Vagina (tissue), 2 donors: Measurements from ENCODE around the gene VEZT.

Experiments
- POLR2A ChIP-seq, 2 donors: fragments of 450-650 bp; IDR thresholded peaks; one replicate each; pipeline ENCODE4 v1.6.1; 2017; ENCODE audit warnings: antibody characterized with exemption in 2 of 2, mild to moderate bottlenecking in 2 of 2, moderate library complexity in 2 of 2
- POLR2AphosphoS5 ChIP-seq, 2 donors: sonication (generic); formaldehyde crosslinking; IDR thresholded peaks; one replicate each; pipeline ENCODE4 v1.9.0; 2017; ENCODE audit warnings: antibody characterized with exemption in 2 of 2, mild to moderate bottlenecking in 2 of 2, low read depth in 1 of 2; ENCODE audit not compliant: insufficient read depth in 1 of 2
- TF ChIP-seq, protein P1 (sequence below), 3 experiments: fragments of 450-650 bp in 2 of 3; fragments of 200-600 bp in 1 of 3; sonication (generic) in 1 of 3; IDR thresholded peaks; one replicate each; pipeline ENCODE4 v1.5.1; 2017 to 2019; ENCODE audit warnings: antibody characterized with exemption in 3 of 3, mild to moderate bottlenecking in 2 of 3, moderate library complexity in 2 of 3

DNA sequence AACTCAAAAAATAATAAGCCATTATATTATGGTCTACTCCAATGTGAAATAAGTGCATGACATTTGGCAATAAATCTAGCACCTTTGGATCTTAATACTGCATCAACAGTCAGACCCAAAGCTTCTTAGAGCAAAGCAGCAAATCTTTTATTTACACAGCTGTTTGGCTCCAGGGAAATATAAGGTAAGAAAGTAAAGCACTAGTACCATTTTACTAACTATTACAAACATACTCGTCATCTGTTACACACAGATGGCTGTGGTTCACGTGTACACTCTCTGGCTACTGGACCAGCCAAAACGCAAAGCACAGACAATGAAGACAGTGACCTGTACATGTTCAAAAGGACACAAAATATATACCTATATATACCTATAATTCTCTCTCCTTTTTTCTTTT lies 3.1 kb upstream of the VEZT start:
- TF ChIP-seq POLR2A (IDR thresholded peaks at IDR 0.05) = no peak
- TF ChIP-seq, protein P1, sequence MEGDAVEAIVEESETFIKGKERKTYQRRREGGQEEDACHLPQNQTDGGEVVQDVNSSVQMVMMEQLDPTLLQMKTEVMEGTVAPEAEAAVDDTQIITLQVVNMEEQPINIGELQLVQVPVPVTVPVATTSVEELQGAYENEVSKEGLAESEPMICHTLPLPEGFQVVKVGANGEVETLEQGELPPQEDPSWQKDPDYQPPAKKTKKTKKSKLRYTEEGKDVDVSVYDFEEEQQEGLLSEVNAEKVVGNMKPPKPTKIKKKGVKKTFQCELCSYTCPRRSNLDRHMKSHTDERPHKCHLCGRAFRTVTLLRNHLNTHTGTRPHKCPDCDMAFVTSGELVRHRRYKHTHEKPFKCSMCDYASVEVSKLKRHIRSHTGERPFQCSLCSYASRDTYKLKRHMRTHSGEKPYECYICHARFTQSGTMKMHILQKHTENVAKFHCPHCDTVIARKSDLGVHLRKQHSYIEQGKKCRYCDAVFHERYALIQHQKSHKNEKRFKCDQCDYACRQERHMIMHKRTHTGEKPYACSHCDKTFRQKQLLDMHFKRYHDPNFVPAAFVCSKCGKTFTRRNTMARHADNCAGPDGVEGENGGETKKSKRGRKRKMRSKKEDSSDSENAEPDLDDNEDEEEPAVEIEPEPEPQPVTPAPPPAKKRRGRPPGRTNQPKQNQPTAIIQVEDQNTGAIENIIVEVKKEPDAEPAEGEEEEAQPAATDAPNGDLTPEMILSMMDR (IDR thresholded peaks at IDR 0.05) = no peak
- TF ChIP-seq POLR2AphosphoS5 (IDR thresholded peaks at IDR 0.05; ENCODE audit: insufficient read depth in 1 of 2, low read depth in 1 of 2) = no peak
